KBM-7 (cell line): ENCODE results near the gene PREX1.

Experiments
- DNase-seq: peaks from one replicate; pipeline ENCODE4 v3.0.0-alpha.2; 2015
- in situ Hi-C: fragments of 300-500 bp; cut with MboI; formaldehyde crosslinking; loops from 2 replicates; pipeline ENCODE4 v1.14.3; 2020; ENCODE audit warnings: low sequenced_read_pairs, low pct_unique_long_range_greater_than_20kb, mixed read lengths

Gene PREX1

GRCh38 chr20:48731536-48731935 is 96.3 kb downstream of the PREX1 start:
- in situ Hi-C loops = no loop called here
- DNase-seq = no peak

GRCh38 chr20:48730977-48731376 is 96.8 kb downstream of the PREX1 start:
- DNase-seq = no peak
- in situ Hi-C loops = no loop called here

- DNase-seq = no peak
- in situ Hi-C loops = no loop called here
Observed at GRCh38 chr20:48729538-48729937, 98.3 kb downstream of the PREX1 start.

- in situ Hi-C loops = no loop called here
Observed at GRCh38 chr20:48728042-48728825, 99.6 kb downstream of the PREX1 start.

GRCh38 chr20:48727226-48727625 is 100.6 kb downstream of the PREX1 start:
- in situ Hi-C loops = no loop called here

More at GRCh38 chr20:48728042-48728825, 99.6 kb downstream of the PREX1 start:
- no peak for DNase-seq

GRCh38 chr20:48725555-48725991 is 102.2 kb downstream of the PREX1 start:
- in situ Hi-C loops = no loop called here
- DNase-seq = no peak

More at GRCh38 chr20:48727226-48727625, 100.6 kb downstream of the PREX1 start:
- DNase-seq = no peak

- no peak for DNase-seq
- in situ Hi-C loops = no loop called here
Observed at GRCh38 chr20:48724891-48725554, 102.8 kb downstream of the PREX1 start.

GRCh38 chr20:48724382-48724781 is 103.4 kb downstream of the PREX1 start:
- in situ Hi-C loops = no loop called here

GRCh38 chr20:48723308-48724264 is 104.2 kb downstream of the PREX1 start:
- in situ Hi-C loops = no loop called here

More at GRCh38 chr20:48724382-48724781, 103.4 kb downstream of the PREX1 start:
- no peak for DNase-seq

GRCh38 chr20:48722737-48723191 is 105.0 kb downstream of the PREX1 start:
- peak; percentile 58 for DNase-seq
- in situ Hi-C loops = no loop called here

More at GRCh38 chr20:48723308-48724264, 104.2 kb downstream of the PREX1 start:
- no peak for DNase-seq

- DNase-seq = peak; percentile 72
- in situ Hi-C loops = no loop called here
Observed at GRCh38 chr20:48722002-48722731, 105.6 kb downstream of the PREX1 start.

GRCh38 chr20:48721324-48722001 is 106.3 kb downstream of the PREX1 start:
- in situ Hi-C loops = no loop called here
- DNase-seq = no peak

- no peak for DNase-seq
- in situ Hi-C loops = no loop called here
Observed at GRCh38 chr20:48720256-48720985, 107.4 kb downstream of the PREX1 start.

GRCh38 chr20:48719598-48720255 is 108.1 kb downstream of the PREX1 start:
- DNase-seq = no peak
- in situ Hi-C loops = no loop called here

GRCh38 chr20:48718786-48719578 is 108.8 kb downstream of the PREX1 start:
- in situ Hi-C loops = no loop called here
- no peak for DNase-seq

- in situ Hi-C loops = no loop called here
- no peak for DNase-seq
Observed at GRCh38 chr20:48717680-48718223, 110.0 kb downstream of the PREX1 start.
